DOHH2 (cell line): ENCODE measurements around the gene SOX18.

Source experiments
- CTCF ChIP-seq: fragments of 200-600 bp; sonication (generic); IDR thresholded peaks from one replicate; pipeline ENCODE4 v1.5.1; 2014; ENCODE audit warnings: antibody characterized with exemption, mild to moderate bottlenecking, low read depth, low read length; ENCODE audit not compliant: poor library complexity, severe bottlenecking
- EZH2phosphoT487 ChIP-seq: fragments of 200-600 bp; sonication (generic); IDR thresholded peaks from 2 replicates; pipeline ENCODE4 v1.6.1; 2017; ENCODE audit warnings: borderline replicate concordance, mild to moderate bottlenecking, antibody characterized with exemption, low read length, moderate library complexity, mixed read lengths

GRCh38 chr20:64062596-64063388 lies 13.4 kb upstream of the SOX18 start, which contains the start of gene TCEA2:
- no peak for TF ChIP-seq CTCF
- TF ChIP-seq EZH2phosphoT487, result no peak
